ENCODE results near the gene KLHDC3.

Gene KLHDC3

GRCh38 chr6:43011207-43011606 lies 2.8 kb upstream of the KLHDC3 start:
- Histone ChIP-seq H3K27me3 (replicated peaks; ENCODE audit: control insufficient read depth, insufficient read depth, low read length, poor library complexity, severe bottlenecking) (no peaks in the 10 kb centered on the region), H3K27ac (ENCODE audit: insufficient read depth, low read length, poor library complexity, severe bottlenecking) (no peak overlapping the region), H3K9me3 (ENCODE audit: control insufficient read depth, low read length) (no peaks in the 10 kb centered on the region), H3K4me1 (ENCODE audit: control insufficient read depth, insufficient read depth, low read length, poor library complexity, severe bottlenecking) (peaks cover 19% of the 10 kb centered on the region), H3K36me3 (ENCODE audit: control insufficient read depth, insufficient read depth, low read length) (peaks cover 58% of the 10 kb centered on the region), H3K4me3 (ENCODE audit: insufficient read depth, low read depth, low read length, poor library complexity, severe bottlenecking) (no peak overlapping the region)
- no peak for DNase-seq

DNA sequence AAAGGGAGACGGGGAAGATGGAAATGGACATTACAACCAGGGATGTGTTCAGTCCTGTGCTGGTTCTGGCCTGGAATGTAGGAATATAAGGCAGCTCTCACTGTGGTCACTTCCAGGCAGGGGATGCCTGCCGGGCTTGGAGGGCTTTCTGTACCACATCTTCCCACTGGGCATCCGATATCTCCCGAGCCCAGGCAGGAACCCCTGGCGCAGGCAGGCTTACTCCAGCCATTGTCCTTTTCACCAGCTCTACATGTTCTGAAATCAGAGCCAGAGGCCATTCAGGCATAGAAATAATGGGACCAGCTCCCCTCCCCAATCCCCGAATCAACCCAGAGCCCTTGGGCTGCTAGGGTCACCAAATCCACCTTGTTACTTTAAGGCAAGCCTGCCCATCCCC lies 1.7 kb upstream of the KLHDC3 start:
- no peaks in the 10 kb centered on the region for H3K9me3 ChIP-seq (ENCODE audit: control insufficient read depth, low read length)
- peaks cover 22% of the 10 kb centered on the region for H3K4me1 ChIP-seq (ENCODE audit: control insufficient read depth, insufficient read depth, low read length, poor library complexity, severe bottlenecking)
- peaks cover 51% of the 10 kb centered on the region for H3K36me3 ChIP-seq (ENCODE audit: control insufficient read depth, insufficient read depth, low read length)
- no peaks in the 10 kb centered on the region for H3K27me3 ChIP-seq (replicated peaks; ENCODE audit: control insufficient read depth, insufficient read depth, low read length, poor library complexity, severe bottlenecking)
- no peak overlapping the region for H3K4me3 ChIP-seq (ENCODE audit: insufficient read depth, low read depth, low read length, poor library complexity, severe bottlenecking)
- no peak for DNase-seq
- peak overlapping the region; percentile 79 for H3K27ac ChIP-seq (ENCODE audit: insufficient read depth, low read length, poor library complexity, severe bottlenecking)

GRCh38 chr6:43013097-43013842 lies 779 bp upstream of the KLHDC3 start:
- Histone ChIP-seq H3K27ac (ENCODE audit: insufficient read depth, low read length, poor library complexity, severe bottlenecking) (peak overlapping the region; percentile 79), H3K4me3 (ENCODE audit: insufficient read depth, low read depth, low read length, poor library complexity, severe bottlenecking) (peak overlapping the region; percentile 80), H3K9me3 (ENCODE audit: control insufficient read depth, low read length) (no peaks in the 10 kb centered on the region), H3K27me3 (replicated peaks; ENCODE audit: control insufficient read depth, insufficient read depth, low read length, poor library complexity, severe bottlenecking) (no peaks in the 10 kb centered on the region), H3K4me1 (ENCODE audit: control insufficient read depth, insufficient read depth, low read length, poor library complexity, severe bottlenecking) (peaks cover 23% of the 10 kb centered on the region), H3K36me3 (ENCODE audit: control insufficient read depth, insufficient read depth, low read length) (peaks cover 51% of the 10 kb centered on the region)
- no peak for DNase-seq

GRCh38 chr6:43014434-43014909 lies 423 bp downstream of the KLHDC3 start:
- Histone ChIP-seq H3K27ac (ENCODE audit: insufficient read depth, low read length, poor library complexity, severe bottlenecking) (peak overlapping the region; percentile 79), H3K36me3 (ENCODE audit: control insufficient read depth, insufficient read depth, low read length) (peaks cover 42% of the 10 kb centered on the region), H3K4me3 (ENCODE audit: insufficient read depth, low read depth, low read length, poor library complexity, severe bottlenecking) (peak overlapping the region; percentile 80), H3K4me1 (ENCODE audit: control insufficient read depth, insufficient read depth, low read length, poor library complexity, severe bottlenecking) (peaks cover 21% of the 10 kb centered on the region), H3K27me3 (replicated peaks; ENCODE audit: control insufficient read depth, insufficient read depth, low read length, poor library complexity, severe bottlenecking) (no peaks in the 10 kb centered on the region), H3K9me3 (ENCODE audit: control insufficient read depth, low read length) (no peaks in the 10 kb centered on the region)
- DNase-seq: no peak

- H3K27me3 ChIP-seq (replicated peaks; ENCODE audit: control insufficient read depth, insufficient read depth, low read length, poor library complexity, severe bottlenecking): no peaks in the 10 kb centered on the region
- peaks cover 25% of the 10 kb centered on the region for H3K4me1 ChIP-seq (ENCODE audit: control insufficient read depth, insufficient read depth, low read length, poor library complexity, severe bottlenecking)
- no peak overlapping the region for H3K4me3 ChIP-seq (ENCODE audit: insufficient read depth, low read depth, low read length, poor library complexity, severe bottlenecking)
- no peak overlapping the region for H3K27ac ChIP-seq (ENCODE audit: insufficient read depth, low read length, poor library complexity, severe bottlenecking)
- no peak for DNase-seq
- peaks cover 29% of the 10 kb centered on the region for H3K36me3 ChIP-seq (ENCODE audit: control insufficient read depth, insufficient read depth, low read length)
- no peaks in the 10 kb centered on the region for H3K9me3 ChIP-seq (ENCODE audit: control insufficient read depth, low read length)
These were observed 2.3 kb downstream of the KLHDC3 start for GRCh38 chr6:43016176-43016942.

DNA sequence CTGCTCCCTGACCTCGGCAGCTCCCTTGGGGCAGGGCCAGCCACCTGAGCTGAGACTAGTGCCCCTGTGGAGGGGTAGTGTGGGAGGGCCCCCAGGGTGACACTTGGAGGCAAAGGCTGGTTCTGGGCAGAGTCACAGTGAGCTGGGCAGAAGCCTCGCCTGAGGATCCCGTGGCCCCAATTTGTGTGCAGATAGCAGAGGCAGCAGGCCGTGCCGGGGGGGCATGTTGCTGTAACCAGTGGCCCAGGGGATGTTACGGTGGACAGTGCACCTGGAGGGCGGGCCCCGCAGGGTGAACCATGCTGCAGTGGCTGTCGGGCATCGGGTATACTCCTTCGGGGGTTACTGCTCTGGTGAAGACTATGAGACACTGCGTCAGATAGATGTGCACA lies 2.9 kb downstream of the KLHDC3 start:
- no peak for DNase-seq
- Histone ChIP-seq H3K27me3 (replicated peaks; ENCODE audit: control insufficient read depth, insufficient read depth, low read length, poor library complexity, severe bottlenecking) (no peaks in the 10 kb centered on the region), H3K36me3 (ENCODE audit: control insufficient read depth, insufficient read depth, low read length) (peaks cover 23% of the 10 kb centered on the region), H3K4me3 (ENCODE audit: insufficient read depth, low read depth, low read length, poor library complexity, severe bottlenecking) (no peak overlapping the region), H3K9me3 (ENCODE audit: control insufficient read depth, low read length) (no peaks in the 10 kb centered on the region), H3K27ac (ENCODE audit: insufficient read depth, low read length, poor library complexity, severe bottlenecking) (no peak overlapping the region), H3K4me1 (ENCODE audit: control insufficient read depth, insufficient read depth, low read length, poor library complexity, severe bottlenecking) (peaks cover 25% of the 10 kb centered on the region)

DNA sequence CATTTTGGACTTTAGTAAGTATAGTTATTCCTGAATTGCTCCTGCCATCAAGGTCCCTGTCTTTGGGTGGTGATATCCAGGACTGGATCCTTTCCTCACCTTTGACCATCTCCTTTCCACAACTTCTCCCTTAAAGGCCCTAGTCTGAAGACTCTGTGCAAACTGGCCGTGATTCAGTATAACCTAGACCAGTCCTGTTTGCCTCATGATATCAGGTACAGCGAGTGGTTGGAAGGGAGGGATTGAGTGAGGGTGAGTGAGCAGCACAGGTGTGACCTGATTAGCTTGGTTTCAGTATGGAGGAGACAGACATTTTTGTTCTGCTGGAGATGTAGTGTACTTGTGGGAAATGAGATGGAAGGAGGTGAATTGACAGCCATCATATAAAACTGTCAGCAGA lies 5.1 kb downstream of the KLHDC3 start:
- H3K27ac ChIP-seq (ENCODE audit: insufficient read depth, low read length, poor library complexity, severe bottlenecking): no peak overlapping the region
- H3K36me3 ChIP-seq (ENCODE audit: control insufficient read depth, insufficient read depth, low read length): peaks cover 20% of the 10 kb centered on the region
- peaks cover 26% of the 10 kb centered on the region for H3K4me1 ChIP-seq (ENCODE audit: control insufficient read depth, insufficient read depth, low read length, poor library complexity, severe bottlenecking)

GRCh38 chr6:43020052-43020705 lies 6.1 kb downstream of the KLHDC3 start:
- H3K4me3 ChIP-seq (ENCODE audit: insufficient read depth, low read depth, low read length, poor library complexity, severe bottlenecking): no peak overlapping the region
- H3K9me3 ChIP-seq (ENCODE audit: control insufficient read depth, low read length): no peaks in the 10 kb centered on the region
- peaks cover 16% of the 10 kb centered on the region for H3K4me1 ChIP-seq (ENCODE audit: control insufficient read depth, insufficient read depth, low read length, poor library complexity, severe bottlenecking)
- peaks cover 28% of the 10 kb centered on the region for H3K36me3 ChIP-seq (ENCODE audit: control insufficient read depth, insufficient read depth, low read length)
- no peak overlapping the region for H3K27ac ChIP-seq (ENCODE audit: insufficient read depth, low read length, poor library complexity, severe bottlenecking)
- no peak for DNase-seq
- H3K27me3 ChIP-seq (replicated peaks; ENCODE audit: control insufficient read depth, insufficient read depth, low read length, poor library complexity, severe bottlenecking): no peaks in the 10 kb centered on the region

More for the DNA sequence above, 5.1 kb downstream of the KLHDC3 start:
- Histone ChIP-seq H3K4me3 (ENCODE audit: insufficient read depth, low read depth, low read length, poor library complexity, severe bottlenecking) (no peak overlapping the region), H3K9me3 (ENCODE audit: control insufficient read depth, low read length) (no peaks in the 10 kb centered on the region), H3K27me3 (replicated peaks; ENCODE audit: control insufficient read depth, insufficient read depth, low read length, poor library complexity, severe bottlenecking) (no peaks in the 10 kb centered on the region)
- no peak for DNase-seq

GRCh38 chr6:43020847-43021246 lies 6.8 kb downstream of the KLHDC3 start:
- Histone ChIP-seq H3K27ac (ENCODE audit: insufficient read depth, low read length, poor library complexity, severe bottlenecking) (peak overlapping the region; percentile 65), H3K4me3 (ENCODE audit: insufficient read depth, low read depth, low read length, poor library complexity, severe bottlenecking) (peak overlapping the region; percentile 74), H3K27me3 (replicated peaks; ENCODE audit: control insufficient read depth, insufficient read depth, low read length, poor library complexity, severe bottlenecking) (no peaks in the 10 kb centered on the region), H3K9me3 (ENCODE audit: control insufficient read depth, low read length) (no peaks in the 10 kb centered on the region), H3K4me1 (ENCODE audit: control insufficient read depth, insufficient read depth, low read length, poor library complexity, severe bottlenecking) (peaks cover 16% of the 10 kb centered on the region), H3K36me3 (ENCODE audit: control insufficient read depth, insufficient read depth, low read length) (peaks cover 32% of the 10 kb centered on the region)
- DNase-seq: no peak
